DMS153 treated with DMSO at 0.1 percent for 48 hours (cell line): ENCODE data around the gene ZNF317.
"Not testable (repeated sequence)": the region's sequence is repeated elsewhere in the genome, so short reads cannot be mapped to it uniquely, and the experiment has no call there.

Source experiments
- DNase-seq: peaks from one replicate; lab custom pipeline; 2025; ENCODE audit not compliant: unreplicated experiment; lab: John Stamatoyannopoulos, UW

The ZNF317 gene

GRCh38 chr19:9171393-9171991 is 31.3 kb downstream of the ZNF317 start:
- DNase-seq = no peak

- DNase-seq = no peak
Observed at GRCh38 chr19:9175326-9175725, 35.1 kb downstream of the ZNF317 start.

- no peak for DNase-seq
Observed at GRCh38 chr19:9178901-9179300, 38.7 kb downstream of the ZNF317 start, which contains the start of gene OR7D2. OR7D2 (plus strand) TSS chr19:9178979; CDS start chr19:9185782, 6,803 bp downstream.

GRCh38 chr19:9183000-9183399 is 42.8 kb downstream of the ZNF317 start:
- DNase-seq = no peak

- no peak for DNase-seq
Observed at GRCh38 chr19:9187191-9187590, 47.0 kb downstream of the ZNF317 start.

- DNase-seq = no peak
Observed at GRCh38 chr19:9189535-9189934, 49.3 kb downstream of the ZNF317 start.

GRCh38 chr19:9198044-9198443 is 57.8 kb downstream of the ZNF317 start:
- DNase-seq = not testable (repeated sequence)

- DNase-seq = peak; percentile 27
Observed at GRCh38 chr19:9205501-9206113, 65.4 kb downstream of the ZNF317 start.
